Stimulated activated CD8-positive, alpha-beta memory T cell treated with anti-CD3 and anti-CD28 coated beads, Interleukin-7, amount 100 ng/mL, for 1 hour (primary cell): ENCODE data around the gene ZNF418.
"Not testable (repeated sequence)": the region's sequence is repeated elsewhere in the genome, so short reads cannot be mapped to it uniquely, and the experiment has no call there.

ENCODE experiments used
- DNase-seq, 2 donors: peaks; one replicate each; pipeline ENCODE4 v3.0.0-alpha.2; 2020; ENCODE audit warnings: low read depth in 2 of 2

ZNF418 gene

GRCh38 chr19:57934820-57935665 lies at the start of gene ZNF418:
Gene ZNF418 (minus strand): TSS chr19:57935402. CDS start chr19:57933822, 1,580 bp downstream.
- peak; percentile 12 to 14 for DNase-seq

- no peak for DNase-seq
Observed at GRCh38 chr19:57978586-57979289, 43.5 kb upstream of the ZNF418 start.

- no peak for DNase-seq
Observed at GRCh38 chr19:57974434-57974833, 39.2 kb upstream of the ZNF418 start, which contains the start of gene C19orf18. Gene C19orf18 (minus strand): TSS chr19:57974534. CDS start chr19:57974432, 102 bp downstream.

- no peak for DNase-seq
Observed at GRCh38 chr19:57964761-57965160, 29.6 kb upstream of the ZNF418 start.

GRCh38 chr19:57961785-57962184 lies 26.6 kb upstream of the ZNF418 start:
- DNase-seq: no peak

GRCh38 chr19:57954996-57955395 lies 19.8 kb upstream of the ZNF418 start:
- no peak for DNase-seq

GRCh38 chr19:57949702-57950101 lies 14.5 kb upstream of the ZNF418 start:
- no peak for DNase-seq

GRCh38 chr19:57949296-57949695 lies 14.1 kb upstream of the ZNF418 start:
- no peak for DNase-seq

GRCh38 chr19:57947419-57948134 lies 12.4 kb upstream of the ZNF418 start, which contains the start of gene ZNF256:
Gene ZNF256 (minus strand): TSS chr19:57947706. CDS start chr19:57947474, 232 bp downstream.
- peak; percentile 63 to 72 for DNase-seq

GRCh38 chr19:57947088-57947418 lies 11.9 kb upstream of the ZNF418 start:
- DNase-seq: no peak

- no peak for DNase-seq
Observed at GRCh38 chr19:57946316-57946715, 11.1 kb upstream of the ZNF418 start.

GRCh38 chr19:57941593-57941992 lies 6.4 kb upstream of the ZNF418 start:
- no peak for DNase-seq

GRCh38 chr19:57935731-57936130 lies 529 bp upstream of the ZNF418 start:
- no peak for DNase-seq

GRCh38 chr19:57927587-57927986 lies 7.6 kb downstream of the ZNF418 start:
- no peak for DNase-seq

- peak; percentile 66 to 69 for DNase-seq
Observed at GRCh38 chr19:57916168-57916995, 18.8 kb downstream of the ZNF418 start, which contains the start of gene ZNF417. Gene ZNF417 (minus strand): TSS chr19:57916592. CDS start chr19:57916411, 181 bp downstream.

- no peak for DNase-seq
Observed at GRCh38 chr19:57914531-57914930, 20.7 kb downstream of the ZNF418 start.

GRCh38 chr19:57907394-57907793 lies 27.8 kb downstream of the ZNF418 start:
- DNase-seq: no peak

- DNase-seq: no peak
Observed at GRCh38 chr19:57905258-57905657, 29.9 kb downstream of the ZNF418 start.

GRCh38 chr19:57903618-57904184 lies 31.5 kb downstream of the ZNF418 start:
- DNase-seq: no peak

GRCh38 chr19:57900311-57900710 lies 34.9 kb downstream of the ZNF418 start:
- DNase-seq: no peak

GRCh38 chr19:57890706-57891105 lies 44.5 kb downstream of the ZNF418 start:
- not testable (repeated sequence) for DNase-seq
